KBM-7 (cell line): ENCODE data around the gene MED4.

Experiments
- DNase-seq: peaks from one replicate; pipeline ENCODE4 v3.0.0-alpha.2; 2015
- in situ Hi-C: fragments of 300-500 bp; cut with MboI; formaldehyde crosslinking; loops from 2 replicates; pipeline ENCODE4 v1.14.3; 2020; ENCODE audit warnings: low sequenced_read_pairs, low pct_unique_long_range_greater_than_20kb, mixed read lengths

MED4 gene

GRCh38 chr13:48043789-48044503 is 51.0 kb downstream of the MED4 start:
- in situ Hi-C loops = no loop called here
- no peak for DNase-seq

GRCh38 chr13:48042894-48043293 is 52.0 kb downstream of the MED4 start:
- DNase-seq = no peak
- in situ Hi-C loops = no loop called here

GRCh38 chr13:48040896-48041295 is 54.0 kb downstream of the MED4 start:
- in situ Hi-C loops = no loop called here
- DNase-seq = no peak

- no peak for DNase-seq
- in situ Hi-C loops = no loop called here
Measured at GRCh38 chr13:48040049-48040448, 54.9 kb downstream of the MED4 start.

GRCh38 chr13:48038761-48039160 is 56.1 kb downstream of the MED4 start:
- DNase-seq = peak; percentile 40
- in situ Hi-C loops = no loop called here

GRCh38 chr13:48037346-48038173 is 57.3 kb downstream of the MED4 start, which contains the start of gene NUDT15:
NUDT15 (plus strand) TSS chr13:48037726; CDS start chr13:48037747, 21 bp downstream.
- in situ Hi-C loops = no loop called here
- DNase-seq = peak; percentile 99

GRCh38 chr13:48029859-48030258 is 65.0 kb downstream of the MED4 start:
- DNase-seq = no peak
- in situ Hi-C loops = no loop called here

GRCh38 chr13:48028066-48028465 is 66.8 kb downstream of the MED4 start:
- no peak for DNase-seq
- in situ Hi-C loops = no loop called here
